ENCODE measurements around the gene MYLK3. TPM values are rescaled to one million over a fixed set of nuclear protein-coding genes. Genes with fewer than 3 reads are reported as not detected.
"Not testable (repeated sequence)": the region's sequence is repeated elsewhere in the genome, so short reads cannot be mapped to it uniquely, and the experiment has no call there.

MYLK3 gene
- 0.19 TPM for polyA plus RNA-seq (2012; ENCODE audit: missing spikeins)

DNA sequence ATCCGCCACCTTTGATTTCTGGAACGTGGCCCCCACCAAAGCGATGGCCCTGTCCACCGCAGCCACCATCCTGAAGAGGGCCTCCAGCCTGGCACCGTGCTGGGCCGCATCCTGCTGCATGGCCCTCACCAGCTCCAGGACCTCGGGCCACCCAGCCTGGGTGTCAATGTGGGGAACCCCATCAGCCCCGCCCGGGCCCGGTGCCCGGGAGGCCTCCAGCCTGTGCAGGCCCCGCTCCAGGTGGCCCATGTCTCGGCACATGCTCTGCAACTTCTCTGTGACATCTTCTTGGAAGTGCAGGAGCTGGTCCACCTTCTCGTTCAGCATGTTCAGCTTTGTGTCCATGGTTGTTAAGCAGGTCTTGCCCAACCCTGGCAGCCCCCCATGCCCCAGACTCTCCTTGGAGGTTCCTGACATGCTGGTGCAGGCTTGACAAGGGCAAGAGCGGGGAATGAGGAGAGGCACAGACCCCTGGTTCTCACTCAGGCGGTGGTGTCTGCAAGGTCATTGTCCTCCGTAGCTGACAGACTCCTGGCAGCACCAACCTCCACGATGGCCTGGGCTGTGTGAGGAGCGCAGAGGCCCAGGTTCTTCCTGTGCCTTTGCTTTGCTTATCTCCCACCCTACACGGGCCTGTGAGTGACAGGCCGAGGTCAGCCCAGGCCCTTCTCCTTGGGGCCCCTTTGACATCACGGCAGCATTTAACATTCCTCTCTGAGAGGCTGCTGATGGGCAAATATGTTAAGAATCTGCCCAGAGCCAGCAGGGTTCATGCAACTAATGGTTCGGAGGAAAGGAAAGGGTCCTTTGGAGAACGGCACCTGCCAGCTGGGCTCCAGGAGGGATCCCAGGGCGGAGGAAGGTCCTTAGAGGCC is at the start of gene MYLK3:
MYLK3 (minus strand) TSS at position 568 of the 875 bp plus-strand sequence; CDS start at position 417, 151 bp downstream.
- no peak for DNase-seq (ENCODE audit: insufficient read length)

DNA sequence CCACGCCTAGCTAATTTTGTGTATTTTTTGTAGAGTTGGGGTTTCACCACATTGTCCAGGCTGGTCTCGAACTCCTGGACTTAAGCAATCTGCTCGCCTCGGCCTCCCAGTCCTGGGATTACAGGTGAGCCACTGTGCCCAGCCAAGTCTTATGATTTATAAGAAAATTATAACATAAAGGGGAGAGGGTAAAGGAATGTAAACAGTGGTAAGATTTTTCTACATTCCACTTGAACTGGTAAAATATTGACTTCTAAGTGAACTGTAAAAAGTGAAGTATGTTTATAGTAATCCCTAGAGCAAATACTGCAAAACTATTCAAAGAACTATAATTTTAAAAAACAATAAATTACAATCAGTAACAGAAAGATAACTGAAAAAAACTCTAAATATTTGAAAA is 49.4 kb upstream of the MYLK3 start:
- TF ChIP-seq POLR2A (IDR thresholded peaks at IDR 0.05; ENCODE audit: low read depth, low read length) (no peak), TAF1 (IDR thresholded peaks at IDR 0.05; ENCODE audit: borderline replicate concordance, low read depth, low read length) (no peak), POLR2AphosphoS5 (IDR thresholded peaks at IDR 0.05; ENCODE audit: low read depth, low read length) (no peak)
- no peak for DNase-seq (ENCODE audit: insufficient read length)
- FAIRE-seq = no peak

More for the DNA sequence above, at the start of gene MYLK3:
- TF ChIP-seq POLR2AphosphoS5 (IDR thresholded peaks at IDR 0.05; ENCODE audit: low read depth, low read length) (no peak), TAF1 (IDR thresholded peaks at IDR 0.05; ENCODE audit: borderline replicate concordance, low read depth, low read length) (no peak), POLR2A (IDR thresholded peaks at IDR 0.05; ENCODE audit: low read depth, low read length) (no peak)
- FAIRE-seq = no peak

DNA sequence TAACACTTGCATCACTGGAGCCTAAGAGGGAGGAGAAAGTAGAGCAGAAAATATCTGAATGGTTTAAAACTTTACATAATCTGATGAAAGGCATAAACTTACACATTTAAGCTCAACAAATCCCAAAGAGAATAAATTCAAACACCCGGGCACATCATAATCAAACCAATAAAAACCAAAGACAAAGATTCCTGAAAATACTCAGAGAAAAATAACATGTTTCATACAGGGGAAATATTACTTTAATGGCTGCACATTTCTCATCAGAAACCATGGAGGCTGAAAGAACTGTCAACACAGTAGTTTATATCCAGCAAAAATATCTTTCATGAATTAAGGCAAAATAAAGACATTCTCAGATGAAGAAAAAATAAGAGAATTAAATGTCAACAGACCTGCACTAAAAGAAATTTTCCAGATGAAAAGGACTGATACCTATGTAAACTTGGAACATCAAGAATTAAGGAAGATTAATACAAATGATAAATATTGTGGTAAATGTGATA is 48.7 kb upstream of the MYLK3 start:
- TF ChIP-seq TAF1 (IDR thresholded peaks at IDR 0.05; ENCODE audit: borderline replicate concordance, low read depth, low read length) (no peak), POLR2A (IDR thresholded peaks at IDR 0.05; ENCODE audit: low read depth, low read length) (no peak), POLR2AphosphoS5 (IDR thresholded peaks at IDR 0.05; ENCODE audit: low read depth, low read length) (no peak)
- DNase-seq (ENCODE audit: insufficient read length) = no peak
- FAIRE-seq = no peak

DNA sequence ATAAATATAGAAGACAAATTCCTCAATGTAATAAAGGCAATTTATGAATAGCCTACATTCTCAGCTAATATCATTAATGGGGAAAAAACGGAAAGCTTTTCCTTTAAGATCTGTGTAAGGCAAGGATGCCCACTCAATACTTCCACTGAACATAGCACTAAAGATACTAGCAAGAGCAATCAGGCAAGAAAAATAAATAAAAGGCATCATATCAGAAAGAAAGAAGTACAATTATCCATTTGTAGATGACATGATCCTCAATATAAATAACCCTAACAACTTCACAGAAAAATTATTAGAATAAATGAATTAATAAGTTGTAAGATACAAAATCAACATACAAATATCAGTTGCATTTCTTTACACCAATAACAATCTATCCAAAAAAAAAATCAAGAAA is 45.7 kb upstream of the MYLK3 start:
- DNase-seq (ENCODE audit: insufficient read length) = no peak
- TF ChIP-seq POLR2AphosphoS5 (IDR thresholded peaks at IDR 0.05; ENCODE audit: low read depth, low read length) = no peak
- no peak for TF ChIP-seq TAF1 (IDR thresholded peaks at IDR 0.05; ENCODE audit: borderline replicate concordance, low read depth, low read length)
- TF ChIP-seq POLR2A (IDR thresholded peaks at IDR 0.05; ENCODE audit: low read depth, low read length) = no peak
- no peak for FAIRE-seq

DNA sequence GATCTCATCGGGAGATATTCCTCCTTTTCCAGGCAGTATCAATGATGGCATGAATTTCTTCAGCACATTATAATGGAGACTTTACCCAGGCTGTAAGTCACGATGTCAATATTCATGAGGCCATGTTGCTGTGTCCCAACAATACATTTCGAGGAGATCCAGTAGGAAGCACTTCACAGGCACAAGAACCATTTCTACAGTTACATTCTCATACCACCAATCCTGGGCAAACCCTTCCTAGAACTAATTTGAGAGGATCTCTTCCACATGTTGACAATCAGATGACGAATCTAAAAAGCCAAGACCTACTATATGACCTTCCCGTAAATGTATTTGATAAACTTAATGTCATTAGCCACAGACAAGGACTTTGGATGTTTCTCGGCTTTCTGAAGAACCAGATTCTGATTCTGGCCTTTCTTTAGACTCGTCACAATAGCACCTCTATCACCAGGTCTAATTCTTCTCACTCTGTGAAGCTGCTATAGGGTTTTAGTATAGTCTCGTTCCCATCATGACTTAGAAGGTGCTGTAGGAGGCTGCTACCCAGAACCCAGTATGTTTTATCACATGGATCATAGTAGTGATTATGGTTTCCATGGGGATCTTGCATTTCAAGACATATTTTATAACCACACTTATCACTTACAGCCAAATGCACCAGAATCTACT is 42.6 kb upstream of the MYLK3 start:
- FAIRE-seq (peak; percentile 90), DNase-seq (ENCODE audit: insufficient read length) (no peak)
- TF ChIP-seq POLR2AphosphoS5 (IDR thresholded peaks at IDR 0.05; ENCODE audit: low read depth, low read length) (no peak), POLR2A (IDR thresholded peaks at IDR 0.05; ENCODE audit: low read depth, low read length) (no peak), TAF1 (IDR thresholded peaks at IDR 0.05; ENCODE audit: borderline replicate concordance, low read depth, low read length) (no peak)

DNA sequence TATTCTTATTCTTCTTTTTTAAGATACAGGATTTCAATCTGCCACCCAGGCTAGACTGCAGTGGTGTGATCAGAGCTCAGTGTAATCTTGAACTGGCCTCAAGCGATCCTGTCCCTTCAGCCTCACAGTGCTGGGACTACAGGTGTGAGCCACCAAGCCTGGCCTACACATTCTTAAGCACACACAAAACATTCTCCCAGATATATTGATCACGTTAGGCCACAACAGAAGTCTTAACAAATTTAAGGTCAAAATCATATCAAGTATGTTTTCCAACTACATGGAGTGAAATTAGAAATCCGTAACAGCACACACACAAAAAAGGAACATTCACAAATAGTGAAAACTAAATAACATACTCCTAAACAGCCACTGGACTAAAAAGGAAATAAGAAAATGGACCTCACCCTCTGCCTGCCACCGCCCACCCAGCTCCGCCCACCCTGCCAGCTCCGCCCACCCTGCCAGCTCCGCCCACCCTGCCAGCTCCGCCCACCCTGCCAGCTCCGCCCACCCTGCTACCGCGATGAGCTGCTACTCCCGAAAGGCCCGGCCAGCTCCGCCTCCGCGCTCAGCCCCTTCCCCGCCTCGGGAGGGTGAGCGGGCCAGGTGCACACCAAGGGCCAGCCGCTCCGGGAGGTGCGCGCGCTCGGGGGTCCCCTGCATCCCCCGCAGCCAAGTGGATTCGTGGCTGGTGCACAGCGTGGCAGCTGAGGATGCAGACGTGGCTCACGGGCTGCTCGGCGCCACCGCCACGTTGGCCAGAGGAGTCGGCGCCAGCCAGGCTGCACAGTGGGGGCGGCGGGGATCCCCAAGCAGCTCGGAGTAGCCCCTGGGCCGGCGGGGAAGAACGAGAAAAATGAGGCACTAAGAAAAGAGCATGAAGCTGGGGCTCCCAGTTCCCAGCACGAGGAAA is 41.6 kb upstream of the MYLK3 start:
- DNase-seq (ENCODE audit: insufficient read length) (peak; percentile 59), FAIRE-seq (peak; percentile 69)
- TF ChIP-seq POLR2AphosphoS5 (IDR thresholded peaks at IDR 0.05; ENCODE audit: low read depth, low read length) (peak; percentile 78), POLR2A (IDR thresholded peaks at IDR 0.05; ENCODE audit: low read depth, low read length) (peak; percentile 85), TAF1 (IDR thresholded peaks at IDR 0.05; ENCODE audit: borderline replicate concordance, low read depth, low read length) (no peak)

DNA sequence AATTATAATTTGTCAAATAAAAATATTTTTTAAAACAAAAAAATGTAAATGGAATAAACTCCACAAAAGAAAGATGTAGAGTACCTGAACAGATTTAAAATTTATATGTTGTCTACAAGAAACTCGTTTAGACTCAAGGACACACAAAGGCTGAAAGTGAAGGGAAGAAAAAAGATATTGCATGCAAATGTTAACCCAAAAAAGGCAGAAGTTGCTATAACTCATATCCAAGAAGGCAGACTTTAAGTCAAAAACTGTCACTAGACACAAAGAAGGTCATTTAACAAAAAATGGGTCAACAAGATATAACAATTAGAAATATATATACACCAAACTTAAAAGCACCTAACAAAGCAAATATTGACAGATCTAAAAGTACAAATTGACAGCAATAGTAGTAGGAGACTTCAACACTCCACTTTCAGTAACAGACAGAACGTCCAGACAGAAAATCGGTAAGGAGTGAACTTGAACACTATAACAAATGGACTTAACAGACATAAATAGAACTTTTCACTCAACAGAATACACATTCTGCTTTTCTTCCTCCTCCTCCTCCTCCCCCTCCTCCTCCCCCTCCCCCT is 40.8 kb upstream of the MYLK3 start:
- DNase-seq (ENCODE audit: insufficient read length) (no peak), FAIRE-seq (peak; percentile 71)
- TF ChIP-seq POLR2AphosphoS5 (IDR thresholded peaks at IDR 0.05; ENCODE audit: low read depth, low read length) (no peak), POLR2A (IDR thresholded peaks at IDR 0.05; ENCODE audit: low read depth, low read length) (no peak), TAF1 (IDR thresholded peaks at IDR 0.05; ENCODE audit: borderline replicate concordance, low read depth, low read length) (no peak)

DNA sequence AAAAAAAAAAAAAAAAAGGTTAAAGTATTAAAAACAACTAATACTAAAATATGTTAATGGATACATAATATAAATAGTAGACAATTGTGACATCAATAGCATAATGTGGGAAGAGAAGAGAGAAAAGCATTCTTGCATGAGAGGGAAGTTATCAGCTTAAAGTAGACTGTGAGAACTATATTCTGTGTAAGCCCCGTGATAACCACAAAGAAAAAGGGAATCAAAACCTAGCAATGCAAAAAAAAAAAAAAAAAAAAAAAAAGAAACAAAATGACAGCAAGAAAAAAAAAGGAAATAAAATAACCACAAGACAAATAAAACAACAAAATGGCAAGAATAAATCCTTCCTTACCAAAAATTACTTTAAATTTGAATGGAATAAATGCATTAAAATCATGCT is 39.8 kb upstream of the MYLK3 start:
- FAIRE-seq (peak; percentile 30), DNase-seq (ENCODE audit: insufficient read length) (no peak)
- TF ChIP-seq POLR2A (IDR thresholded peaks at IDR 0.05; ENCODE audit: low read depth, low read length) (no peak), TAF1 (IDR thresholded peaks at IDR 0.05; ENCODE audit: borderline replicate concordance, low read depth, low read length) (no peak), POLR2AphosphoS5 (IDR thresholded peaks at IDR 0.05; ENCODE audit: low read depth, low read length) (no peak)

DNA sequence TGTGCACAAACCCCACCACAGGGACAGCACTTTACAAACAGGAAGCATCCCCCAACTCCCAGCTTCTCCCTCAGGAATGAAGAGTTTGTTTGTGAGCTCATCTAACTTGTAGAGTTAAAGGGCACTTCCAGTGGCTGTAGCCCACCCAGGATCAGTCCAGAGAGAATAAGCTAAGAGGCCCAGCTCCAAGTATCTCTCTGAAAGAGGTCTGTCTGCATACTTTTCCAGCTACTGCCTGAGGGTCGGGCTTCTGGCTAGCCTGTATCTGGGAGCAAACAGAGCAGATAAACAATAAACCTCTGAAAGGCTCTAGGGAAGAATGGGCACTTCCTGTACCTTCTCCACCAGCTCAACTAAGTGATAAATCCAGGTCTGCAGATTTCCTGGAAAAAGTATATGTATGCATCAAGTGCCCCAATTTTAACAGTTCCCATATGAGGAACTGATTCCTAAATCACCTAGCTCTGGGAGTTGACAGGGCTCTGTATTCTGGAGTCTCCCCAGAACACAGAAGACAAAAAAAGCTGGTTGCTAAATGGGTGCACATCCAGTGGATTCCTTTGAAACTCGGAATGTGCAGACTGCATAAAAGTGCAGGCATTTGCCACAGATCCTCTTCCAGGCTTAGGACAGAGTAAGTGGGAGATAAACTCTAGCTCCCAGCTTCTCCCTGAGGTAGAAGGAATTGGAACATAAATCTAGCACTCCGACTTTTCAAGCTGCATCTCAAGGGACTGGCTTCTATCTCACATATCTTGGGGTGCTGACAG is 37.1 kb upstream of the MYLK3 start:
- FAIRE-seq = no peak
- no peak for DNase-seq (ENCODE audit: insufficient read length)
- TF ChIP-seq POLR2A (IDR thresholded peaks at IDR 0.05; ENCODE audit: low read depth, low read length) = no peak
- no peak for TF ChIP-seq POLR2AphosphoS5 (IDR thresholded peaks at IDR 0.05; ENCODE audit: low read depth, low read length)
- no peak for TF ChIP-seq TAF1 (IDR thresholded peaks at IDR 0.05; ENCODE audit: borderline replicate concordance, low read depth, low read length)

DNA sequence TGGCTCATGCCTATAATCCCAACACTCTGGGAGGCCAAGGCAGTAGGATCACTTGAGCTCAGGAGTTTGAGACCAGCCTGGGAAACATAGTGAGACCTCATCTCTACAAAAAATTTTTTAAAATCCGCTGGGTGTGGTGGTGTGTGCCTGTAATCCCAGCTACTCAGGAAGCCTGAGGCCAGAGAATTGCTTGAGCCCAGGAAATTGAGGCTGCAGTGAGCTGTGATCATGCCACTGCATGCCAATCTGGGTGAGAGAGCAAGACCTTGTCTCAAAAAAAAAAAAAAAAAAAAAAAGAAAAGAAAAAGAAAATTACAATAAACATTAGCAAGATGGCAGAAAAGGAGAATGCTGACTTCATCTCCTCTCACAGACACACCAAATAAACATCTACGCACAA is 36.4 kb upstream of the MYLK3 start:
- not testable (repeated sequence) for FAIRE-seq; DNase-seq (ENCODE audit: insufficient read length)
